Kidney (tissue), 14 donors: ENCODE data around the gene PPFIA1. TPM values are rescaled to one million over a fixed set of nuclear protein-coding genes. Genes with fewer than 3 reads are reported as not detected.

Experiments used
- DNase-seq, 5 donors: peaks; one replicate each; pipeline ENCODE4 v3.0.0-alpha.2; 2013 to 2020
- FAIRE-seq: peaks from 2 replicates; lab custom pipeline; 2012; peaks lifted over from hg19 to GRCh38; lab: Jason Lieb, UNC
- H3K27ac ChIP-seq, 2 donors: one replicate each; pipeline ENCODE4 v1.7.0; 2013; ENCODE audit warnings: low read depth in 2 of 2, low read length in 2 of 2, inconsistent platforms in 1 of 2
- H3K27me3 ChIP-seq: one replicate; pipeline ENCODE4 v1.7.1; 2013; ENCODE audit warnings: low read length, inconsistent platforms; ENCODE audit not compliant: control insufficient read depth, insufficient read depth
- H3K36me3 ChIP-seq, 3 donors: one replicate each; pipeline versions ENCODE4 v1.7.0 to v1.7.1; 2013; ENCODE audit warnings: low read length in 3 of 3, control low read depth in 1 of 3, inconsistent platforms in 1 of 3; ENCODE audit not compliant: insufficient read depth in 3 of 3, control insufficient read depth in 2 of 3
- H3K4me1 ChIP-seq, 3 donors: one replicate each; pipeline versions ENCODE4 v1.7.0 to v1.7.1; 2013; ENCODE audit warnings: low read length in 3 of 3, inconsistent platforms in 1 of 3, low read depth in 1 of 3; ENCODE audit not compliant: control insufficient read depth in 2 of 3, insufficient read depth in 2 of 3
- H3K4me3 ChIP-seq, 3 donors: one replicate each; pipeline versions ENCODE4 v1.7.0 to v1.8.1; 2013; ENCODE audit warnings: low read length in 3 of 3, control low read depth in 1 of 3, inconsistent platforms in 1 of 3
- H3K9ac ChIP-seq, 3 donors: one replicate each; pipeline versions ENCODE4 v1.7.0 to v1.7.1; 2013; ENCODE audit warnings: low read length in 3 of 3, control low read depth in 1 of 3, inconsistent platforms in 1 of 3
- H3K9me3 ChIP-seq, 3 donors: one replicate each; pipeline versions ENCODE4 v1.7.0 to v1.7.1; 2013; ENCODE audit warnings: low read length in 3 of 3, control low read depth in 1 of 3, inconsistent platforms in 1 of 3; ENCODE audit not compliant: control insufficient read depth in 2 of 3, insufficient read depth in 1 of 3
- CTCF ChIP-seq: IDR thresholded peaks from 3 replicates; pipeline ENCODE4 v1.5.1; 2012; ENCODE audit warnings: mild to moderate bottlenecking, moderate library complexity, borderline replicate concordance; ENCODE audit not compliant: insufficient read depth; ENCODE audit errors: extremely low read depth
- intact Hi-C: fragments of 100-400 bp; cut with DNase I; formaldehyde crosslinking; loops from one replicate; pipeline ENCODE4 v1.11.1; 2022
- polyA plus RNA-seq: library from polyadenylated mRNA; stranded (reverse); fragments of 350-450 nt; fragmentation: Illumina TruSeq; extraction: RNeasy Lipid Tissue Mini Kit (QIAGEN cat#74804); gene quantifications from one replicate; pipeline ENCODE4 v1.2.3, GENCODE V29; 2014; ENCODE audit warnings: low read depth, low replicate concordance; ENCODE audit not compliant: insufficient read depth
- total RNA-seq: library from RNA; stranded (reverse); fragmentation: NEBNext Ultra II Directional; extraction: Animal tissue kit (Norgen Biotek cat#: 25700); gene quantifications from one replicate; pipeline ENCODE4 v1.2.1, GENCODE V29; 2021
- donor health status: control.
- donor health status: control.
- donor health status: control.
- donor health status: control.
- donor health status: control.
- donor health status: DM: yes; HTN: yes; CAD: no.
- donor health status: Normal renal cell carcinoma (clear cell type).

PPFIA1 gene
- total and polyA plus RNA-seq, 2 donors from 2014 or later, result 19.1 to 53.0 TPM

GRCh38 chr11:70305501-70305900, 35.0 kb downstream of the PPFIA1 start:
- no peak overlapping the region for H3K9ac ChIP-seq
- DNase-seq, result no peak
- no peak overlapping the region for H3K27ac ChIP-seq
- no peak for TF ChIP-seq CTCF
- intact Hi-C loops, result no loop called here
- H3K27me3 ChIP-seq, result no peaks in the 10 kb centered on the region
- no peak overlapping the region for H3K4me3 ChIP-seq
- peaks cover 0 to 14% (median 8%) of the 10 kb centered on the region in 3 donors for H3K4me1 ChIP-seq
- no peaks in the 10 kb centered on the region for H3K9me3 ChIP-seq
- no peaks in the 10 kb centered on the region for H3K36me3 ChIP-seq
- no peak for FAIRE-seq

GRCh38 chr11:70306586-70307033, 36.1 kb downstream of the PPFIA1 start:
- DNase-seq, result no peak
- intact Hi-C loops, result no loop called here
- H3K9ac ChIP-seq, result no peak overlapping the region
- H3K27me3 ChIP-seq, result no peaks in the 10 kb centered on the region
- no peak overlapping the region for H3K27ac ChIP-seq
- no peak for TF ChIP-seq CTCF
- no peak overlapping the region for H3K4me3 ChIP-seq
- FAIRE-seq, result no peak
- H3K36me3 ChIP-seq, result no peaks in the 10 kb centered on the region
- peaks cover 0 to 14% (median 8%) of the 10 kb centered on the region in 3 donors for H3K4me1 ChIP-seq
- no peaks in the 10 kb centered on the region for H3K9me3 ChIP-seq

GRCh38 chr11:70307176-70307575, 36.7 kb downstream of the PPFIA1 start:
- intact Hi-C loops, result no loop called here
- Histone ChIP-seq H3K27ac (no peak overlapping the region), H3K27me3 (no peaks in the 10 kb centered on the region), H3K4me1 (peaks cover 0 to 11% (median 8%) of the 10 kb centered on the region in 3 donors), H3K9me3 (no peaks in the 10 kb centered on the region), H3K4me3 (no peak overlapping the region), H3K9ac (no peak overlapping the region), H3K36me3 (no peaks in the 10 kb centered on the region)
- DNase-seq, result no peak
- FAIRE-seq, result no peak
- TF ChIP-seq CTCF, result no peak

- H3K27ac ChIP-seq, result no peak overlapping the region
- intact Hi-C loops, result no loop called here
- H3K4me3 ChIP-seq, result no peak overlapping the region
- DNase-seq (no peak), FAIRE-seq (no peak)
- no peaks in the 10 kb centered on the region for H3K36me3 ChIP-seq
- H3K4me1 ChIP-seq, result peaks cover 0 to 4% (median 4%) of the 10 kb centered on the region in 3 donors
- H3K9ac ChIP-seq, result no peak overlapping the region
- H3K9me3 ChIP-seq, result no peaks in the 10 kb centered on the region
- no peak for TF ChIP-seq CTCF
- no peaks in the 10 kb centered on the region for H3K27me3 ChIP-seq
These were observed 41.1 kb downstream of the PPFIA1 start for GRCh38 chr11:70311616-70312015.
